HEK293 (cell line): Measurements from ENCODE around the gene ZNF672.

Source experiments
- CTCF ChIA-PET: fragments of 350-600 bp; formaldehyde crosslinking; extraction: SDS; loops from one replicate; lab custom pipeline; 2021; ENCODE audit warnings: antibody characterized with exemption; lab: Yijun Ruan, JAX
- POLR2A ChIA-PET: fragments of 300-600 bp; formaldehyde crosslinking; extraction: SDS; loops from one replicate; lab custom pipeline; 2020; ENCODE audit warnings: antibody characterized with exemption, inconsistent platforms; lab: Yijun Ruan, JAX
- H3K27ac ChIP-seq: fragments of 200-500 bp; sonication (Bioruptor generic); 2 replicates; pipeline ENCODE4 v1.5.1; 2014; ENCODE audit warnings: low read depth, low read length, control low read depth, inconsistent platforms; ENCODE audit errors: extremely low read depth
- H3K36me3 ChIP-seq, 2 experiments: fragments of 200-500 bp in 1 of 2; sonication (Bioruptor generic) in 1 of 2; 1 replicate in 1 of 2; 2 replicates in 1 of 2; pipeline ENCODE4 v1.5.1; 2014 to 2017; ENCODE audit warnings: inconsistent platforms in 2 of 2, low read length in 2 of 2; ENCODE audit not compliant: control insufficient read depth in 2 of 2, insufficient read depth in 1 of 2
- H3K4me1 ChIP-seq: fragments of 200-500 bp; sonication (Bioruptor generic); 2 replicates; pipeline ENCODE4 v1.5.1; 2014; ENCODE audit warnings: mild to moderate bottlenecking, low read length, inconsistent platforms; ENCODE audit not compliant: control insufficient read depth, insufficient read depth
- H3K4me3 ChIP-seq: 2 replicates; pipeline ENCODE4 v1.5.1; 2011; ENCODE audit warnings: low read depth, mild to moderate bottlenecking, control low read depth, low read length, moderate library complexity
- H3K9me3 ChIP-seq: fragments of 200-500 bp; sonication (Bioruptor generic); 2 replicates; pipeline ENCODE4 v1.5.1; 2014; ENCODE audit warnings: low read depth, low read length, inconsistent platforms; ENCODE audit not compliant: control insufficient read depth, insufficient read depth
- ZNF121 ChIP-seq: fragments of 450-650 bp; formaldehyde crosslinking; IDR thresholded peaks from 2 replicates; pipeline ENCODE4 v1.5.1; 2016; ENCODE audit warnings: missing biosample characterization, missing genetic modification characterization
- ZNF239 ChIP-seq: fragments of 450-650 bp; formaldehyde crosslinking; IDR thresholded peaks from 2 replicates; pipeline ENCODE4 v1.5.1; 2016; ENCODE audit warnings: missing biosample characterization, missing genetic modification characterization
- ZNF324 ChIP-seq: fragments of 450-650 bp; formaldehyde crosslinking; IDR thresholded peaks from 2 replicates; pipeline ENCODE4 v1.5.1; 2016; ENCODE audit warnings: missing biosample characterization, missing genetic modification characterization
- ZNF404 ChIP-seq: fragments of 450-650 bp; formaldehyde crosslinking; IDR thresholded peaks from 2 replicates; pipeline ENCODE4 v1.5.1; 2017; ENCODE audit warnings: missing biosample characterization, missing genetic modification characterization
- ZNF449 ChIP-seq: fragments of 450-650 bp; formaldehyde crosslinking; IDR thresholded peaks from 2 replicates; pipeline ENCODE4 v1.5.1; 2017; ENCODE audit warnings: missing biosample characterization, mild to moderate bottlenecking, missing genetic modification characterization, moderate library complexity
- ZNF623 ChIP-seq: fragments of 450-650 bp; formaldehyde crosslinking; IDR thresholded peaks from 2 replicates; pipeline ENCODE4 v1.5.1; 2016; ENCODE audit warnings: missing biosample characterization, missing genetic modification characterization
- ZNF639 ChIP-seq: fragments of 450-650 bp; formaldehyde crosslinking; IDR thresholded peaks from 2 replicates; pipeline ENCODE4 v1.5.1; 2016; ENCODE audit warnings: missing biosample characterization, missing genetic modification characterization
- ZSCAN30 ChIP-seq: fragments of 450-650 bp; IDR thresholded peaks from 2 replicates; pipeline ENCODE4 v1.5.1; 2018; ENCODE audit warnings: missing biosample characterization, mild to moderate bottlenecking, missing genetic modification characterization, moderate library complexity
- ZSCAN4 ChIP-seq: fragments of 450-650 bp; formaldehyde crosslinking; IDR thresholded peaks from 2 replicates; pipeline ENCODE4 v1.5.1; 2017; ENCODE audit warnings: missing biosample characterization, missing genetic modification characterization

The ZNF672 gene

GRCh38 chr1:248892590-248892989, 54.6 kb downstream of the ZNF672 start:
- Histone ChIP-seq H3K27ac (no peak overlapping the region), H3K4me1 (no peaks in the 10 kb centered on the region), H3K9me3 (no peaks in the 10 kb centered on the region), H3K36me3 (no peaks in the 10 kb centered on the region), H3K4me3 (no peak overlapping the region)
- POLR2A ChIA-PET, result no interaction called here
- CTCF ChIA-PET, result interaction anchor here (0.8 kb wide), 1 partner anchor 19 kb away, joined by 6 read pairs; no protein-coding TSS in a partner anchor
- no peak for TF ChIP-seq ZSCAN30 (tag by site-specific recombination)

DNA sequence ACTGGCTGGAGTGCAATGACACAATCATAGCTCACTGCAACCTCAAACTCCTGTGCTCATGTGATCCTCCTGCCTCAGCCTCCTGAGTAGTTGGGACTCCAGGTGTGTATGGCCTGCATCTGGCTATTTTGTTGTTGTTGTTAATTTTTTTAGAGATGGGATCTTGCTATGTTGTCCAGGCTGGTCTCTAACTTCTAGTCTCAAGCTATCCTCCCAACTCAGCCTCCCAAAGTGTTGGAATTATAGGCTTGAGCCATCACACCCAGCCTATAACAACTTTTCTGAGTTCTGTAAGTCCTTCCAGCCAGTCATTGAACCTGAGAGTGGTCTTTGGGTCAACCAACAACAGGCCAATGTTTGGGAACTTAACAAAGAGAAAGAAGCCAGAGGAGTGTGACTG, 56.8 kb downstream of the ZNF672 start:
- Histone ChIP-seq H3K4me1 (no peaks in the 10 kb centered on the region), H3K27ac (no peak overlapping the region), H3K9me3 (no peaks in the 10 kb centered on the region), H3K36me3 (no peaks in the 10 kb centered on the region), H3K4me3 (no peak overlapping the region)
- TF ChIP-seq ZSCAN4 (tag by site-specific recombination) (no peak), ZNF121 (tag by site-specific recombination) (0 out of 2 replicates have a peak, but pooled peaks have one; percentile 14)
- POLR2A ChIA-PET, result no interaction called here
- CTCF ChIA-PET, result interaction anchor here (0.7 kb wide), 1 partner anchor 14 kb away, joined by 4 read pairs; no protein-coding TSS in a partner anchor

GRCh38 chr1:248897412-248898337, 59.7 kb downstream of the ZNF672 start:
- POLR2A ChIA-PET, result no interaction called here

More at GRCh38 chr1:248897412-248898337, 59.7 kb downstream of the ZNF672 start:
- no peaks in the 10 kb centered on the region for H3K36me3 ChIP-seq
- no peaks in the 10 kb centered on the region for H3K4me1 ChIP-seq
- H3K9me3 ChIP-seq, result no peaks in the 10 kb centered on the region
- no peak overlapping the region for H3K27ac ChIP-seq
- TF ChIP-seq ZNF639 (tag by site-specific recombination) (no peak), ZNF623 (tag by site-specific recombination) (no peak), ZNF404 (no peak), ZNF324 (tag by site-specific recombination) (no peak), ZNF449 (no peak), ZNF239 (no peak)
- H3K4me3 ChIP-seq, result no peak overlapping the region
- CTCF ChIA-PET, result interaction anchor here (0.7 kb wide), 1 partner anchor 24 kb away, joined by 3 read pairs; no protein-coding TSS in a partner anchor
